DLD1 (cell line): ENCODE measurements around the gene ALPK3.
"Not testable (repeated sequence)": the region's sequence is repeated elsewhere in the genome, so short reads cannot be mapped to it uniquely, and the experiment has no call there.

ENCODE experiments used
- in situ Hi-C: cut with HindIII; loops from 2 replicates; pipeline ENCODE4 v1.10.0; 2017; ENCODE audit warnings: low sequenced_read_pairs

The ALPK3 gene

GRCh38 chr15:84868037-84868880 lies 51.1 kb downstream of the ALPK3 start:
- in situ Hi-C loops = no loop called here

GRCh38 chr15:84869510-84869909 lies 52.4 kb downstream of the ALPK3 start:
- in situ Hi-C loops = no loop called here

GRCh38 chr15:84871428-84871985 lies 54.4 kb downstream of the ALPK3 start:
- in situ Hi-C loops = no loop called here

- in situ Hi-C loops = no loop called here
Observed at GRCh38 chr15:84872009-84872910, 55.1 kb downstream of the ALPK3 start.

- in situ Hi-C loops = no loop called here
Observed at GRCh38 chr15:84873997-84874396, 56.8 kb downstream of the ALPK3 start.

- in situ Hi-C loops = no loop called here
Observed at GRCh38 chr15:84874981-84875699, 58.0 kb downstream of the ALPK3 start.

GRCh38 chr15:84876269-84876668 lies 59.1 kb downstream of the ALPK3 start:
- in situ Hi-C loops = no loop called here

GRCh38 chr15:84877701-84878100 lies 60.5 kb downstream of the ALPK3 start:
- in situ Hi-C loops = not testable (repeated sequence)

- in situ Hi-C loops = no loop called here
Observed at GRCh38 chr15:84878504-84878903, 61.3 kb downstream of the ALPK3 start.

GRCh38 chr15:84879088-84879780 lies 62.1 kb downstream of the ALPK3 start:
- in situ Hi-C loops = no loop called here

- in situ Hi-C loops = no loop called here
Observed at GRCh38 chr15:84880007-84880406, 62.9 kb downstream of the ALPK3 start.

- in situ Hi-C loops = no loop called here
Observed at GRCh38 chr15:84880822-84881519, 63.8 kb downstream of the ALPK3 start.

GRCh38 chr15:84881520-84881830 lies 64.3 kb downstream of the ALPK3 start:
- in situ Hi-C loops = no loop called here

GRCh38 chr15:84883466-84883865 lies 66.3 kb downstream of the ALPK3 start:
- in situ Hi-C loops = no loop called here

- in situ Hi-C loops = no loop called here
Observed at GRCh38 chr15:84883916-84884781, 67.0 kb downstream of the ALPK3 start, which contains the start of gene SLC28A1. Gene SLC28A1, plus strand, starts transcription at chr15:84884662. Its CDS starts 3,099 bp downstream, at chr15:84887761.

- in situ Hi-C loops = no loop called here
Observed at GRCh38 chr15:84885801-84886200, 68.6 kb downstream of the ALPK3 start.

- in situ Hi-C loops = no loop called here
Observed at GRCh38 chr15:84886211-84886983, 69.2 kb downstream of the ALPK3 start.

GRCh38 chr15:84886984-84887299 lies 69.8 kb downstream of the ALPK3 start:
- in situ Hi-C loops = no loop called here
